ENCODE data around the gene LEAP2.
A peak's percentile ranks its signal among the peaks of the same experiment; 100 is the strongest.

Gene LEAP2

GRCh38 chr5:132838516-132839282 is 34.8 kb upstream of the LEAP2 start:
- Histone ChIP-seq H2AFZ (ENCODE audit: low read depth, low read length) (no peak overlapping the region), H3K9me3 (ENCODE audit: control insufficient read depth, low read length) (no peaks in the 10 kb centered on the region), H2AK5ac (ENCODE audit: low read length, severe bottlenecking) (no peak overlapping the region), H2BK15ac (ENCODE audit: low read depth, poor library complexity, severe bottlenecking) (no peak overlapping the region), H2BK12ac (ENCODE audit: low read length in 2 of 2) (no peak overlapping the region), H3K36me3 (ENCODE audit: control insufficient read depth in 1 of 2, insufficient read depth in 2 of 2, low read depth in 1 of 2, low read length in 2 of 2) (no peaks in the 10 kb centered on the region), H3K14ac (ENCODE audit: low read length in 2 of 2) (no peak overlapping the region), H2BK5ac (ENCODE audit: low read depth, low read length, poor library complexity, severe bottlenecking) (no peak overlapping the region), H4K8ac (ENCODE audit: low read length) (no peak overlapping the region), H3K9ac (ENCODE audit: low read length) (no peak overlapping the region), H3K27me3 (ENCODE audit: control insufficient read depth in 1 of 2, insufficient read depth in 1 of 2, low read length in 2 of 2) (no peaks in the 10 kb centered on the region), H3K4ac (ENCODE audit: low read depth in 1 of 2, low read length in 2 of 2) (no peak overlapping the region), H3K23ac (ENCODE audit: low read length in 2 of 2) (no peak overlapping the region), H3K79me1 (replicated peaks; ENCODE audit: low read length, poor library complexity, severe bottlenecking) (no peaks in the 10 kb centered on the region), H4K91ac (ENCODE audit: low read length) (no peak overlapping the region), H3K18ac (ENCODE audit: low read depth in 1 of 2, low read length in 2 of 2) (peak overlapping the region in 1 of 2 experiments; percentile 48), H3K27ac (ENCODE audit: low read length, poor library complexity, severe bottlenecking) (no peak overlapping the region), H3K4me1 (ENCODE audit: control insufficient read depth, insufficient read depth, low read depth, low read length) (peaks cover 1% of the 10 kb centered on the region), H3K4me2 (ENCODE audit: low read length, poor library complexity, severe bottlenecking) (no peak overlapping the region), H3K4me3 (ENCODE audit: insufficient read depth in 1 of 2, low read depth in 1 of 2, low read length in 2 of 2) (no peak overlapping the region), H2BK120ac (ENCODE audit: low read depth, low read length) (no peak overlapping the region)
- no peak for DNase-seq
- 96% methylated on average over 3 of the region's 3 CpGs for WGBS

GRCh38 chr5:132839426-132840301 is 33.8 kb upstream of the LEAP2 start:
- Histone ChIP-seq H3K79me1 (replicated peaks; ENCODE audit: low read length, poor library complexity, severe bottlenecking) (no peaks in the 10 kb centered on the region), H3K9me3 (ENCODE audit: control insufficient read depth, low read length) (no peaks in the 10 kb centered on the region), H3K4me2 (ENCODE audit: low read length, poor library complexity, severe bottlenecking) (no peak overlapping the region), H3K27me3 (ENCODE audit: control insufficient read depth in 1 of 2, insufficient read depth in 1 of 2, low read length in 2 of 2) (no peaks in the 10 kb centered on the region), H3K4ac (ENCODE audit: low read depth in 1 of 2, low read length in 2 of 2) (no peak overlapping the region), H3K9ac (ENCODE audit: low read length) (no peak overlapping the region), H4K8ac (ENCODE audit: low read length) (peak overlapping the region; percentile 59), H3K23ac (ENCODE audit: low read length in 2 of 2) (no peak overlapping the region), H3K4me3 (ENCODE audit: insufficient read depth in 1 of 2, low read depth in 1 of 2, low read length in 2 of 2) (no peak overlapping the region), H2AFZ (ENCODE audit: low read depth, low read length) (no peak overlapping the region), H3K14ac (ENCODE audit: low read length in 2 of 2) (no peak overlapping the region), H2BK12ac (ENCODE audit: low read length in 2 of 2) (peak overlapping the region in 1 of 2 experiments; percentile 9), H2AK5ac (ENCODE audit: low read length, severe bottlenecking) (no peak overlapping the region), H3K36me3 (ENCODE audit: control insufficient read depth in 1 of 2, insufficient read depth in 2 of 2, low read depth in 1 of 2, low read length in 2 of 2) (no peaks in the 10 kb centered on the region), H4K91ac (ENCODE audit: low read length) (peak overlapping the region; percentile 67), H3K4me1 (ENCODE audit: control insufficient read depth, insufficient read depth, low read depth, low read length) (peaks cover 1% of the 10 kb centered on the region), H2BK120ac (ENCODE audit: low read depth, low read length) (no peak overlapping the region), H2BK15ac (ENCODE audit: low read depth, poor library complexity, severe bottlenecking) (no peak overlapping the region), H3K27ac (ENCODE audit: low read length, poor library complexity, severe bottlenecking) (peak overlapping the region; percentile 9), H2BK5ac (ENCODE audit: low read depth, low read length, poor library complexity, severe bottlenecking) (no peak overlapping the region), H3K18ac (ENCODE audit: low read depth in 1 of 2, low read length in 2 of 2) (peak overlapping the region; percentile 45 to 54)
- 61% methylated on average over 8 of the region's 8 CpGs for WGBS
- peak; percentile 84 for DNase-seq

DNA sequence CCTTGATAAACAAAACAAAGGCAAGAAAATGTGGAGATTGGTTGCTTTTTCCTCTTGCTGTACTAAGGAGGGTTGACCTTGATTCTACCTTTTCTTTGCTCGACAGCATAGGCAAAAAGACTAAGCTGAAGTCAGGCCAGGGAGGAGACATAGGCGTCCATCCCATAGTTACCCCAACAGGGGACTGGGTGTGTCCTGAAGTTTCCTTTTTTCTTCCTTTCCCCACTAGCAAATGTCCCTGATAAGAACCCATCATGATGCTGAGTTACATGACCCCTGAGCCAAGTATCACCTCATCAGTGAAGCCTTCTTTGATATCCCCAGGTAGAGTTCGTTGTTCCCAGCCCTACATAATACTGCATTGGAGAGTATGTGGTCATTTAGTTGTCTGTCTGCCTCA is 33.2 kb upstream of the LEAP2 start:
- no peak overlapping the region for H4K8ac ChIP-seq (ENCODE audit: low read length)
- no peak overlapping the region for H2BK5ac ChIP-seq (ENCODE audit: low read depth, low read length, poor library complexity, severe bottlenecking)
- H3K36me3 ChIP-seq (ENCODE audit: control insufficient read depth in 1 of 2, insufficient read depth in 2 of 2, low read depth in 1 of 2, low read length in 2 of 2): no peaks in the 10 kb centered on the region
- H2BK120ac ChIP-seq (ENCODE audit: low read depth, low read length): no peak overlapping the region
- H3K9ac ChIP-seq (ENCODE audit: low read length): no peak overlapping the region
- H3K79me1 ChIP-seq (replicated peaks; ENCODE audit: low read length, poor library complexity, severe bottlenecking): no peaks in the 10 kb centered on the region
- no peak for DNase-seq
- H3K4me2 ChIP-seq (ENCODE audit: low read length, poor library complexity, severe bottlenecking): no peak overlapping the region
- no peak overlapping the region for H2BK15ac ChIP-seq (ENCODE audit: low read depth, poor library complexity, severe bottlenecking)
- no peak overlapping the region for H4K91ac ChIP-seq (ENCODE audit: low read length)
- no peak overlapping the region for H3K27ac ChIP-seq (ENCODE audit: low read length, poor library complexity, severe bottlenecking)
- no peak overlapping the region for H2BK12ac ChIP-seq (ENCODE audit: low read length in 2 of 2)
- no peak overlapping the region for H3K4me3 ChIP-seq (ENCODE audit: insufficient read depth in 1 of 2, low read depth in 1 of 2, low read length in 2 of 2)
- WGBS: 83% methylated on average over 3 of the region's 3 CpGs
- H3K23ac ChIP-seq (ENCODE audit: low read length in 2 of 2): no peak overlapping the region
- H3K18ac ChIP-seq (ENCODE audit: low read depth in 1 of 2, low read length in 2 of 2): peak overlapping the region in 1 of 2 experiments; percentile 17
- peaks cover 1% of the 10 kb centered on the region for H3K4me1 ChIP-seq (ENCODE audit: control insufficient read depth, insufficient read depth, low read depth, low read length)
- no peak overlapping the region for H2AK5ac ChIP-seq (ENCODE audit: low read length, severe bottlenecking)
- H3K14ac ChIP-seq (ENCODE audit: low read length in 2 of 2): no peak overlapping the region
- H3K4ac ChIP-seq (ENCODE audit: low read depth in 1 of 2, low read length in 2 of 2): no peak overlapping the region
- no peaks in the 10 kb centered on the region for H3K27me3 ChIP-seq (ENCODE audit: control insufficient read depth in 1 of 2, insufficient read depth in 1 of 2, low read length in 2 of 2)
- no peak overlapping the region for H2AFZ ChIP-seq (ENCODE audit: low read depth, low read length)
- no peaks in the 10 kb centered on the region for H3K9me3 ChIP-seq (ENCODE audit: control insufficient read depth, low read length)

DNA sequence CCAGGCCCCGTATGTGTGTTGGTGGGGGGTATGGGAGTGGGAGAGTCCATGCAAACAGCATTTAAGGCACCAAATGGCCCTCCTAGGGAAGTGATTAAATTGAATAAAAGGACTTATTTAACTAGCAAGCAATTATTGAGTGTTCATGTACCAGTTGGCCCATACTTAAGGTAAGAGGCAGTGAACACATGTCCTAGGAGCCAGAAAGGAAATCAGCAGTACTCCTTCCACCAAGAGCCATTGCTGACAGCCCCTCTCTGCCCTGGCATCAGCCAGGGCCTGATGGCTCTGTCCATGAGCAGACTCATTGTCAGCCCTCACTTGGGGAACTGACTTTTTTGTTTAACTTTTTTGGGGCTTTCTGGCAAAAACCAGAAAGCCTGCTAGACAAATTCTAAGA is 32.6 kb upstream of the LEAP2 start:
- WGBS: 83% methylated on average over 1 of the region's 1 CpG
- Histone ChIP-seq H2BK12ac (ENCODE audit: low read length in 2 of 2) (peak overlapping the region in 1 of 2 experiments; percentile 15), H3K4me1 (ENCODE audit: control insufficient read depth, insufficient read depth, low read depth, low read length) (peaks cover 1% of the 10 kb centered on the region), H3K79me1 (replicated peaks; ENCODE audit: low read length, poor library complexity, severe bottlenecking) (no peaks in the 10 kb centered on the region), H2BK15ac (ENCODE audit: low read depth, poor library complexity, severe bottlenecking) (no peak overlapping the region), H3K4ac (ENCODE audit: low read depth in 1 of 2, low read length in 2 of 2) (no peak overlapping the region), H3K23ac (ENCODE audit: low read length in 2 of 2) (no peak overlapping the region), H3K9me3 (ENCODE audit: control insufficient read depth, low read length) (no peaks in the 10 kb centered on the region), H3K27ac (ENCODE audit: low read length, poor library complexity, severe bottlenecking) (no peak overlapping the region), H4K91ac (ENCODE audit: low read length) (no peak overlapping the region), H2AFZ (ENCODE audit: low read depth, low read length) (no peak overlapping the region), H2BK120ac (ENCODE audit: low read depth, low read length) (no peak overlapping the region), H3K18ac (ENCODE audit: low read depth in 1 of 2, low read length in 2 of 2) (peak overlapping the region in 1 of 2 experiments; percentile 58), H2BK5ac (ENCODE audit: low read depth, low read length, poor library complexity, severe bottlenecking) (no peak overlapping the region), H4K8ac (ENCODE audit: low read length) (no peak overlapping the region), H3K14ac (ENCODE audit: low read length in 2 of 2) (no peak overlapping the region), H3K4me3 (ENCODE audit: insufficient read depth in 1 of 2, low read depth in 1 of 2, low read length in 2 of 2) (no peak overlapping the region), H3K9ac (ENCODE audit: low read length) (no peak overlapping the region), H3K4me2 (ENCODE audit: low read length, poor library complexity, severe bottlenecking) (no peak overlapping the region), H2AK5ac (ENCODE audit: low read length, severe bottlenecking) (no peak overlapping the region), H3K36me3 (ENCODE audit: control insufficient read depth in 1 of 2, insufficient read depth in 2 of 2, low read depth in 1 of 2, low read length in 2 of 2) (no peaks in the 10 kb centered on the region), H3K27me3 (ENCODE audit: control insufficient read depth in 1 of 2, insufficient read depth in 1 of 2, low read length in 2 of 2) (no peaks in the 10 kb centered on the region)
- no peak for DNase-seq
